HepG2 (cell line): ENCODE results near the gene ZNF229. TPM values are rescaled to one million over a fixed set of nuclear protein-coding genes. Genes with fewer than 3 reads are reported as not detected.
"Not testable (repeated sequence)": the region's sequence is repeated elsewhere in the genome, so short reads cannot be mapped to it uniquely, and the experiment has no call there.

Source experiments
- ATAC-seq: fragments of 200-7000 bp; cut with Tn5 transposase; 3 replicates; pipeline ENCODE4 v1.9.1; 2020; ENCODE audit warnings: mild to moderate bottlenecking, moderate library complexity
- BruUV-seq: library from RNA; stranded (reverse); fragments of 400-500 nt; replicated peaks from 2 replicates; lab custom pipeline; 2021; lab: Mats Ljungman, UMichigan
- CTCF ChIA-PET: fragments of 300-600 bp; formaldehyde crosslinking; extraction: SDS; loops from one replicate; lab custom pipeline; 2021; ENCODE audit warnings: low total read pairs, inconsistent platforms, low intra/inter-chr PET ratio; lab: Yijun Ruan, JAX
- POLR2A ChIA-PET: fragments of 350-600 bp; sonication (Branson Sonifier 250); formaldehyde crosslinking; loops from one replicate; lab custom pipeline; 2020; ENCODE audit warnings: antibody characterized with exemption, inconsistent platforms; lab: Yijun Ruan, JAX
- DNase-seq: peaks from one replicate; pipeline ENCODE4 v3.0.0-alpha.2; 2015; ENCODE audit warnings: low spot score
- FAIRE-seq: peaks from 3 replicates; lab custom pipeline; 2011; peaks lifted over from hg19 to GRCh38; lab: Jason Lieb, UNC
- H2AFZ ChIP-seq: one replicate; pipeline ENCODE4 v1.6.1; 2011; ENCODE audit warnings: low read length, inconsistent platforms
- H3K27ac ChIP-seq: fragments of 300-600 bp; 3 replicates; pipeline ENCODE4 v1.8.0; 2011; ENCODE audit warnings: mixed run types, mild to moderate bottlenecking, mixed read lengths, low read length, inconsistent platforms; ENCODE audit not compliant: insufficient read depth; ENCODE audit errors: extremely low read length
- H3K27me3 ChIP-seq, 2 experiments: fragments of 200-600 bp in 1 of 2; 2 replicates in 1 of 2; 3 replicates in 1 of 2; pipeline versions ENCODE4 v1.6.0 to v1.8.0; 2011; ENCODE audit warnings: low read length in 2 of 2, mild to moderate bottlenecking in 2 of 2, moderate library complexity in 2 of 2, inconsistent platforms in 1 of 2; ENCODE audit not compliant: insufficient read depth in 2 of 2, control insufficient read depth in 1 of 2
- H3K36me3 ChIP-seq, 2 experiments: fragments of 200-600 bp in 1 of 2; replicated peaks in 1 of 2; 2 replicates in 1 of 2; 3 replicates in 1 of 2; pipeline versions ENCODE4 v1.5.1 to v1.8.0; 2011; ENCODE audit warnings: low read length in 2 of 2, inconsistent platforms in 1 of 2; ENCODE audit not compliant: insufficient read depth in 2 of 2, control insufficient read depth in 1 of 2
- H3K4me1 ChIP-seq: 2 replicates; pipeline ENCODE4 v1.5.1; 2012; ENCODE audit warnings: low read length, inconsistent platforms; ENCODE audit not compliant: insufficient read depth
- H3K4me2 ChIP-seq: 2 replicates; pipeline ENCODE4 v1.6.0; 2011; ENCODE audit warnings: low read depth, low read length, inconsistent platforms
- H3K4me3 ChIP-seq, 3 experiments: fragments of 200-600 bp in 1 of 3; sonication (generic), shearing (Covaris generic) in 1 of 3; replicated peaks in 1 of 3; 2 replicates each; pipeline ENCODE4 v1.5.1; 2011 to 2016; ENCODE audit warnings: low read length in 3 of 3, inconsistent platforms in 2 of 3, low read depth in 2 of 3, mild to moderate bottlenecking in 2 of 3, control low read depth in 1 of 3, mixed read lengths in 1 of 3; ENCODE audit not compliant: insufficient read depth in 1 of 3
- H3K79me2 ChIP-seq: one replicate; pipeline ENCODE4 v1.6.1; 2011; ENCODE audit warnings: low read length, inconsistent platforms; ENCODE audit not compliant: insufficient read depth
- H3K9ac ChIP-seq: 2 replicates; pipeline ENCODE4 v1.6.0; 2011; ENCODE audit warnings: mild to moderate bottlenecking, low read depth, low read length, inconsistent platforms; ENCODE audit not compliant: insufficient read depth
- H3K9me3 ChIP-seq: 2 replicates; pipeline ENCODE4 v1.5.1; 2012; ENCODE audit warnings: mild to moderate bottlenecking, low read length
- H4K20me1 ChIP-seq: 2 replicates; pipeline ENCODE4 v1.6.0; 2011; ENCODE audit warnings: inconsistent platforms, mild to moderate bottlenecking, low read length, moderate library complexity; ENCODE audit not compliant: insufficient read depth
- WGBS: methylation state at CpG from one replicate; pipeline ENCODE4 v1.1.6; 2017; ENCODE audit warnings: low lambda C conversion rate; 5-methylcytosine and 5-hydroxymethylcytosine counted together
- in situ Hi-C: cut with HindIII; loops from 2 replicates; pipeline ENCODE4 v1.10.0; 2017; ENCODE audit warnings: low pct_unique_long_range_greater_than_20kb; ENCODE audit not compliant: extremely low pct_ligation_motif_present
- intact Hi-C: fragments of 100-400 bp; cut with micrococcal nuclease; formaldehyde crosslinking; loops from one replicate; pipeline ENCODE4 v1.10.0; 2022; ENCODE audit not compliant: unreplicated experiment
- polyA plus RNA-seq, 8 experiments: library from polyadenylated mRNA; depleted of rRNA in 3 of 8; stranded (reverse) in 7 of 8; unstranded in 1 of 8; fragments of >200 nt; fragmentation: Illumina TruSeq in 4 of 8; extraction: Trizol in 4 of 8; gene quantifications; 2 replicates each; pipeline versions ENCODE4 v1.2.1 to v1.2.3, GENCODE V29; 2011 to 2016; ENCODE audit warnings: low read depth in 4 of 8, missing spikeins in 1 of 8, mixed read lengths in 1 of 8; ENCODE audit not compliant: insufficient read depth in 1 of 8
- total RNA-seq, 5 experiments: library from RNA; depleted of rRNA; stranded (reverse); fragments of >200 nt; fragmentation: Illumina TruSeq; extraction: Trizol; gene quantifications; 2 replicates each; pipeline ENCODE4 v1.2.3, GENCODE V29; 2016; ENCODE audit warnings: low read depth in 1 of 5

ZNF229 gene
- total and polyA plus RNA-seq, 2 of the 13 experiments (the other 11 are each of a cell fraction or from before 2014, with no cell fraction given) = 0.01 to 0.11 TPM

DNA sequence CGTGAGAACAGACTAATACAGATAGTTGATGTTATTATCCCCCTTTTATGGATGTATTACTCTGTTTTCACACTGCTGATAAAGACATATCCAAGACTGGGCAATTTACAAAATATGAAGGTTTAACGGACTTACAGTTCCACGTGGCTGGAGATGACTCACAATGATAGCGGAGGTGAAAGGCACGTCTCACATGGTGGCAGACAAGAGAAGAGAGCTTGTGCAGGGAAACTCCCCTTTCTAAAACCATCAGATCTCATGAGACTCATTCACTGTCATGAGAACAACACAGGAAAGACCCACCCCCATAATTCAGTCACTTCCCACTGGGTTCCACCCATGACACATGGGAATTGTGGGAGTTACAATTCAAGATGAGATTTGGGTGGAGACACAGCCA is 20.5 kb upstream of the ZNF229 start:
- intact Hi-C loops, H3K9ac ChIP-seq, H3K36me3 ChIP-seq, H3K79me2 ChIP-seq, in situ Hi-C loops, POLR2A ChIA-PET, H2AFZ ChIP-seq, H3K4me3 ChIP-seq, DNase-seq, BruUV-seq, CTCF ChIA-PET, FAIRE-seq, ATAC-seq, H4K20me1 ChIP-seq, H3K27me3 ChIP-seq, H3K4me2 ChIP-seq, H3K27ac ChIP-seq, H3K4me1 ChIP-seq: not testable (repeated sequence)
- 24% methylated on average over 5 of the region's 5 CpGs for WGBS
- H3K9me3 ChIP-seq = peaks cover 93% of the 10 kb centered on the region

DNA sequence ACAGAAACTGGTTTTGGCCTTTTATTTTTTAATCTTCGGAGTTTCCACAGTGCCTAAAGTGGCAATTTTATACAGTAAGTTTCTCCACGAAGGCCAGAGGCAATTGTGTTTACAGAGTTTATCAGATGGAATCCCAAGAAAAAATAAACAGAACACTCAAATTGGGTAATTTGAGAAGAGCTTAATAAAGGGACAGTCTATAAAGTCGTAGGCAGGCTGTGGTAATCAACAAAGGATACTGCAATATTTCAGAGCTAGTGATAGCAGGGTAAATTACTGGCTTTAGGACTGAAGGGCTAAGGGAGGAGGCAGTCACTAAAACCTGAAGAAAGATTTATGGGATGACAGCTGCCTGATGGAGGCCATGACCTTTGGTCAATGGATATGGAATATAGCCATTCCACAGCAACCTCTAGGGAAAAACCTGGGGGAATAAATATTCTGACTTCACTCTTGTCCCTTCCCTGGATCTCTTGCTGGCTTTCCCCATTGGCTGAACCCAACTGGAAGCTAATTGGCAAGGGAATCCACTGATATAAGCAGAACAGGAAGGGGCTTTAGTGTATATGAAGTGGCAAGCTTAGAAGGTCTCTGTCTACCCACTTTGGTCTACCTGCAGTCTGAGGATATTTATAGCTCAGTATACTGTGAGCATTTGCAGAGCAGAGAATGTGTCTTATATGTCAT is 14.5 kb upstream of the ZNF229 start:
- H3K4me3 ChIP-seq, H3K79me2 ChIP-seq, H3K27ac ChIP-seq, ATAC-seq, in situ Hi-C loops, H3K27me3 ChIP-seq, H2AFZ ChIP-seq, CTCF ChIA-PET, H3K4me1 ChIP-seq, POLR2A ChIA-PET, DNase-seq, FAIRE-seq, BruUV-seq, H3K36me3 ChIP-seq, intact Hi-C loops, H4K20me1 ChIP-seq, H3K4me2 ChIP-seq, H3K9ac ChIP-seq: not testable (repeated sequence)
- 0% methylated on average over 3 of the region's 3 CpGs for WGBS
- H3K9me3 ChIP-seq = peaks cover 63% of the 10 kb centered on the region

DNA sequence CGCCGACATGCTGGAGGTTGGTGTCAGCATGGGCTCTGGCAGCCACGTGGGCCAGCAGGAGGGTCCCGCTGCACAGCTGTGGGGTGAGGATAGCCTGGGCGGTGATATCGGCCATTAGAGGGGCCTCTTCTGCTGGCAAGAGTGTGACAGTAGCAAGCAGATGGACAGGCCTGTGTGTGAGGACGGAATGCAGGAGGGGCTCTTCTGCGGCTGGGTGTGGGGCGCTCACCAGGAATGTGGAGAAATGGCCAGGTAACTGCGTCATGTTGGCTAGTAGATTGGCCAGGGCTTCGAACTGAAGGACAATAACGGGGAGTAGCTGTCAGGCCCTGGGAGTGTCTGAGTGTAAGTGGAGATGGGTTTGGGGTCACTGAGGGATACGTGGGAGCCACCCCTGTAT is 7.7 kb upstream of the ZNF229 start:
- H3K79me2 ChIP-seq, BruUV-seq, H3K36me3 ChIP-seq, H3K9ac ChIP-seq, POLR2A ChIA-PET, H3K4me1 ChIP-seq, ATAC-seq, H3K4me3 ChIP-seq, H3K27ac ChIP-seq, H3K4me2 ChIP-seq, H3K27me3 ChIP-seq, CTCF ChIA-PET, H4K20me1 ChIP-seq, intact Hi-C loops, in situ Hi-C loops, FAIRE-seq, DNase-seq, H2AFZ ChIP-seq: not testable (repeated sequence)
- H3K9me3 ChIP-seq = peaks cover 67% of the 10 kb centered on the region
- 30% methylated on average over 6 of the region's 13 CpGs for WGBS
